ENCODE results near the gene NOD1.

The NOD1 gene

DNA sequence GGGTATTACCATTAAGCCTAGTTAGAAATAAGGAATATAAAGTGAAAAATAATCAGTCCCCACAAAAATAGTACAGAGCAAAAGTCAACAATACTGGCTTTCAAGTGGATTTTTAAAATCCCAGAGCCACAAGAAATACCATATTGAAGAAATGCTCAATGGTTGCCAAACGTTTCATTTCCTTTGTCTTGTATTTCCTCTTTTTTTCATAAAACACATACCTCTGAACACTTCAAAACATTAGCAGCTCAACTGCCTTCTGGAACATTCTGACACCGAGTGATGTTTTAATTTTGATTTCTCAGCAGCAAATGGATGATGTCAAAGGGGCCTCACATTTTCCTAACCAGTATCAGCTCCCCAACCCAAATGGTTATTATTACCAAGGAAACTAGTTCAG lies 10.5 kb downstream of the NOD1 start:
- peak overlapping the region; percentile 76 for H3K27ac ChIP-seq
- H3K79me2 ChIP-seq = peaks cover 4% of the 10 kb centered on the region
- H2AFZ ChIP-seq = no peak overlapping the region
- H3K36me3 ChIP-seq (ENCODE audit: control insufficient read depth, insufficient read depth, low read length) = no peaks in the 10 kb centered on the region
- no peak overlapping the region for H3K4me2 ChIP-seq (ENCODE audit: low read length)
- H3K9ac ChIP-seq = no peak overlapping the region
- H3K27me3 ChIP-seq (ENCODE audit: control insufficient read depth, insufficient read depth, low read length) = no peaks in the 10 kb centered on the region
- TF ChIP-seq, protein P1, sequence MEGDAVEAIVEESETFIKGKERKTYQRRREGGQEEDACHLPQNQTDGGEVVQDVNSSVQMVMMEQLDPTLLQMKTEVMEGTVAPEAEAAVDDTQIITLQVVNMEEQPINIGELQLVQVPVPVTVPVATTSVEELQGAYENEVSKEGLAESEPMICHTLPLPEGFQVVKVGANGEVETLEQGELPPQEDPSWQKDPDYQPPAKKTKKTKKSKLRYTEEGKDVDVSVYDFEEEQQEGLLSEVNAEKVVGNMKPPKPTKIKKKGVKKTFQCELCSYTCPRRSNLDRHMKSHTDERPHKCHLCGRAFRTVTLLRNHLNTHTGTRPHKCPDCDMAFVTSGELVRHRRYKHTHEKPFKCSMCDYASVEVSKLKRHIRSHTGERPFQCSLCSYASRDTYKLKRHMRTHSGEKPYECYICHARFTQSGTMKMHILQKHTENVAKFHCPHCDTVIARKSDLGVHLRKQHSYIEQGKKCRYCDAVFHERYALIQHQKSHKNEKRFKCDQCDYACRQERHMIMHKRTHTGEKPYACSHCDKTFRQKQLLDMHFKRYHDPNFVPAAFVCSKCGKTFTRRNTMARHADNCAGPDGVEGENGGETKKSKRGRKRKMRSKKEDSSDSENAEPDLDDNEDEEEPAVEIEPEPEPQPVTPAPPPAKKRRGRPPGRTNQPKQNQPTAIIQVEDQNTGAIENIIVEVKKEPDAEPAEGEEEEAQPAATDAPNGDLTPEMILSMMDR (IDR thresholded peaks at IDR 0.05) = no peak
- H3K4me3 ChIP-seq (ENCODE audit: low read depth, low read length) = no peak overlapping the region
- H3K9me3 ChIP-seq (ENCODE audit: control insufficient read depth, low read length) = no peaks in the 10 kb centered on the region
- H3K4me1 ChIP-seq = peaks cover 56% of the 10 kb centered on the region

DNA sequence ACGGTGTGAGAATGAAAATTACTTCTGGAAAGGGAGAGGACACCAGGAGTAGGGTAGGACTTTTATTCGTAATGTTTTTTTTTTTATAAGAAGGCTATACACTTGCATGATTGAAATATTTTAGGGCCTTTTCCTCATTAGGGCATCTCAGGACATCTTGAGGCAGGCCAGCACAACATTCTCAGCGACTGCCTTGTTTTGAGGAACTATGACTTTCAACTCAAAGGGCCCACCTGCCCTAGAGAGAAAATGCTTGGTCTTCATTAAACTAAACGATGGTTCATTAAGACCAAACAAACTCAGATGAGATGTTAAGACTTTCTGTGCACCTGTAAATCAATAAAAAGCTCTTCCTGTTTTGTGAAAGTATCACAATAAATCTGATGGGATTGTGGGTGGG lies 11.3 kb downstream of the NOD1 start:
- Histone ChIP-seq H3K4me3 (ENCODE audit: low read depth, low read length) (no peak overlapping the region), H3K4me1 (peaks cover 56% of the 10 kb centered on the region), H3K4me2 (ENCODE audit: low read length) (no peak overlapping the region), H3K27me3 (ENCODE audit: control insufficient read depth, insufficient read depth, low read length) (no peaks in the 10 kb centered on the region), H2AFZ (no peak overlapping the region), H3K9ac (no peak overlapping the region), H3K27ac (no peak overlapping the region), H3K36me3 (ENCODE audit: control insufficient read depth, insufficient read depth, low read length) (no peaks in the 10 kb centered on the region), H3K79me2 (peaks cover 4% of the 10 kb centered on the region), H3K9me3 (ENCODE audit: control insufficient read depth, low read length) (no peaks in the 10 kb centered on the region)
- TF ChIP-seq, protein P1 (IDR thresholded peaks at IDR 0.05) = no peak

DNA sequence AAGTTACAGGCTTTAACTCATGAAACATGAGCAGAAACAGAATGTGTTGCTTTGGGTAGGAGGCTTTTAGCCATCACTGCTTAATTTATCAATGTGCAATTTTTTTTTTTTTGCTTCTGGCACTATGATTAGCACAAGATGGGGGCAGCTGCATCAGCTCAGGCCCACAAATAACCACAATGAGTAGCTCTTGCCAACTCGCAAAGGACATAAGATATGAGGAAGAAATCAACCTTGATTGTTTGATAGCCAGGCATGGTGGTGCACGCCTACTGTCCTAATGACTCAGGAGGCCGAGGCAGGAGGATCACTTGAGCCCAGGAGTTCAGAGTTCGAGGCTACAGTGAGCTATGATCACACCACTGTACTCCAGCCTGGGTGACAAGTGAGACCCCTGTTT lies 12.3 kb downstream of the NOD1 start:
- TF ChIP-seq, protein P1 (IDR thresholded peaks at IDR 0.05) = no peak
- H3K9me3 ChIP-seq (ENCODE audit: control insufficient read depth, low read length) = no peaks in the 10 kb centered on the region
- H3K4me1 ChIP-seq = peaks cover 51% of the 10 kb centered on the region

DNA sequence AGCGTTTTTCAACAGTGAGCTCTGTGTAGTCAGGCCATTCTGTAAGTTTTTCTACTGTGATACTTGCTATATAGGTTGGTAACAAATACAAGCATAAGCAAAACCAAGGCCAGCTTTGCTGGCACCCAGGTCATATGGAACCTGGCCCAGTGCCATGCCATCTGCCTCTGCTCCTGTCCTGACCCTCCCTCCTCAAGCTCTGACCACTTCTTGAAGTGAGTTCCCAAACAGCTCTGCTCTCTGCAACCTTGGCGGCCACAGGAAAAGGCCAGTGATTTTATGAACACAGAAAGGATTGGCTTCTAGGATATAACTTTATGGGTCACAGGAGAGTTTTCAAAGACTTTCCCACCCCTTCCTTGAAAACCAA lies 12.8 kb downstream of the NOD1 start:
- Histone ChIP-seq H3K27me3 (ENCODE audit: control insufficient read depth, insufficient read depth, low read length) (no peaks in the 10 kb centered on the region), H3K9me3 (ENCODE audit: control insufficient read depth, low read length) (no peaks in the 10 kb centered on the region), H3K4me2 (ENCODE audit: low read length) (no peak overlapping the region), H3K4me3 (ENCODE audit: low read depth, low read length) (no peak overlapping the region), H3K4me1 (peaks cover 46% of the 10 kb centered on the region), H3K79me2 (peaks cover 4% of the 10 kb centered on the region), H3K27ac (peak overlapping the region; percentile 66), H3K9ac (no peak overlapping the region), H3K36me3 (ENCODE audit: control insufficient read depth, insufficient read depth, low read length) (no peaks in the 10 kb centered on the region), H2AFZ (peak overlapping the region; percentile 38)
- TF ChIP-seq, protein P1 (IDR thresholded peaks at IDR 0.05) = no peak

More for the DNA sequence above, 12.3 kb downstream of the NOD1 start:
- Histone ChIP-seq H3K27me3 (ENCODE audit: control insufficient read depth, insufficient read depth, low read length) (no peaks in the 10 kb centered on the region), H3K4me2 (ENCODE audit: low read length) (no peak overlapping the region), H3K36me3 (ENCODE audit: control insufficient read depth, insufficient read depth, low read length) (no peaks in the 10 kb centered on the region), H3K79me2 (peaks cover 4% of the 10 kb centered on the region), H3K4me3 (ENCODE audit: low read depth, low read length) (no peak overlapping the region), H2AFZ (peak overlapping the region; percentile 38), H3K9ac (no peak overlapping the region), H3K27ac (peak overlapping the region; percentile 66)

DNA sequence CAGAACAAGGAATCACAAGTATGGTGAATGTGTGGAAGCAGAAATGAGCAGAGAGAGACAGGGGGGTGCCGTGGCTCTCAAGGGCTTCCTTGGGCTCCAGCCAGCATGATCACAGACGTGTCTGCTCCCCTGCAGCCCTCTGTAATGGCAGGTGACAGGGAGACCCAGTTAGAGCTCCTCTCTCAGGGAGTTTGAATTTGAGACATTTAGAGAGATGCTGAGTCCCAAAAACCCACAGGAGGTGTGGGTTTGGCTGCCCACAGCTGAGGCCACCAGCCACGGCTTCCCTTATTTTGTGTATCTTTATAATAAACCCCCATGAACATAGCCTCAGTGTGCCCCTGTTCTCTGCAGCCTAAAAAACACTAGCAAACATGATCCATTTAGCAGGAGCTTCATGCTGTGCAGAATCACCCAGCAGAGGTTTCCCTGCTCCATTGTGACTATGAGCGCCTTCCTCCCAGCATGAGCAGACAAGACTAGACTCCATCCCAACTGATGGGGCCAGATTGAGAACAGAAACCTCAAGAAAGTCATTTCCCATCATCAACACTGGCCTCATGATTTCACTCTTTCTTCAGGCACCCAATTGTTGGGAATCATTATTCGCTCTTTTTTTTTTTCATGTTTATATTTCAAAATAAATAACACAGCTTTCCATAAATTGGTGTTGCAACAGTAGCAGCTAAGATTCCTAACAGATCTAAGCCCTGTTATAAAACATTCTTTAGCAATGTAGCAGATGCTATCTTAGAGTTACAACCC lies 13.4 kb downstream of the NOD1 start:
- Histone ChIP-seq H3K36me3 (ENCODE audit: control insufficient read depth, insufficient read depth, low read length) (no peaks in the 10 kb centered on the region), H2AFZ (peak overlapping the region; percentile 3), H3K4me1 (peaks cover 40% of the 10 kb centered on the region), H3K27me3 (ENCODE audit: control insufficient read depth, insufficient read depth, low read length) (no peaks in the 10 kb centered on the region), H3K4me3 (ENCODE audit: low read depth, low read length) (no peak overlapping the region), H3K27ac (peak overlapping the region; percentile 66), H3K9me3 (ENCODE audit: control insufficient read depth, low read length) (no peaks in the 10 kb centered on the region), H3K9ac (no peak overlapping the region), H3K4me2 (ENCODE audit: low read length) (no peak overlapping the region), H3K79me2 (peaks cover 4% of the 10 kb centered on the region)
- TF ChIP-seq, protein P1 (IDR thresholded peaks at IDR 0.05) = no peak

Measured in parathyroid adenoma (tissue), 2 donors.